HG02610 (cell line): ENCODE results near the gene CCDC184.
"Not testable (repeated sequence)": the region's sequence is repeated elsewhere in the genome, so short reads cannot be mapped to it uniquely, and the experiment has no call there.

Experiments used
- ATAC-seq: cut with Tn5 transposase; IDR thresholded peaks from one replicate; pipeline ENCODE4 v1.9.1; 2021; ENCODE audit warnings: mild to moderate bottlenecking, moderate library complexity; ENCODE audit not compliant: unreplicated experiment

CCDC184 gene

GRCh38 chr12:48201516-48201915 lies 18.1 kb downstream of the CCDC184 start:
- no peak for ATAC-seq

GRCh38 chr12:48202766-48203165 lies 19.3 kb downstream of the CCDC184 start:
- no peak for ATAC-seq

GRCh38 chr12:48203192-48203591 lies 19.7 kb downstream of the CCDC184 start, which contains the start of gene OR10AD1:
OR10AD1 (minus strand) TSS chr12:48203292; CDS start chr12:48203292, 0 bp downstream.
- no peak for ATAC-seq

GRCh38 chr12:48209495-48209894 lies 26.1 kb downstream of the CCDC184 start:
- not testable (repeated sequence) for ATAC-seq

- no peak for ATAC-seq
Measured at GRCh38 chr12:48216785-48217184, 33.3 kb downstream of the CCDC184 start.

- no peak for ATAC-seq
Measured at GRCh38 chr12:48219631-48220030, 36.2 kb downstream of the CCDC184 start.

GRCh38 chr12:48220701-48221100 lies 37.3 kb downstream of the CCDC184 start:
- no peak for ATAC-seq

GRCh38 chr12:48221645-48222044 lies 38.2 kb downstream of the CCDC184 start:
- no peak for ATAC-seq

GRCh38 chr12:48224533-48224932 lies 41.1 kb downstream of the CCDC184 start:
- not testable (repeated sequence) for ATAC-seq

- ATAC-seq = not testable (repeated sequence)
Measured at GRCh38 chr12:48231169-48231958, 47.9 kb downstream of the CCDC184 start.
